Astrocyte (in vitro differentiated cells and primary cell): ENCODE results near the gene ACSF2. TPM values are rescaled to one million over a fixed set of nuclear protein-coding genes. Genes with fewer than 3 reads are reported as not detected.

ENCODE experiments used
- DNase-seq: peaks from one replicate; pipeline ENCODE4 v3.0.0-alpha.2; 2010; ENCODE audit warnings: low read depth
- FAIRE-seq: peaks from 2 replicates; lab custom pipeline; 2011; peaks lifted over from hg19 to GRCh38; lab: Jason Lieb, UNC
- H2AFZ ChIP-seq: 2 replicates; pipeline ENCODE4 v1.6.0; 2012; ENCODE audit warnings: low read depth, low read length, inconsistent platforms
- H3K27ac ChIP-seq: 2 replicates; pipeline ENCODE4 v1.5.1; 2011; ENCODE audit warnings: low read depth, low read length, inconsistent platforms
- H3K27me3 ChIP-seq: 2 replicates; pipeline ENCODE4 v1.6.0; 2011; ENCODE audit warnings: low read length, inconsistent platforms; ENCODE audit not compliant: insufficient read depth
- H3K36me3 ChIP-seq: 2 replicates; pipeline ENCODE4 v1.5.1; 2011; ENCODE audit warnings: low read length, inconsistent platforms; ENCODE audit not compliant: insufficient read depth
- H3K4me1 ChIP-seq: 2 replicates; pipeline ENCODE4 v1.5.1; 2011; ENCODE audit warnings: low read length, inconsistent platforms; ENCODE audit not compliant: insufficient read depth
- H3K4me2 ChIP-seq: 2 replicates; pipeline ENCODE4 v1.6.0; 2012; ENCODE audit warnings: low read length, inconsistent platforms
- H3K4me3 ChIP-seq: 2 replicates; pipeline ENCODE4 v1.5.1; 2011; ENCODE audit warnings: low read depth, mild to moderate bottlenecking, low read length, inconsistent platforms; ENCODE audit not compliant: insufficient read depth
- H3K79me2 ChIP-seq: 2 replicates; pipeline ENCODE4 v1.6.0; 2012; ENCODE audit warnings: mild to moderate bottlenecking, low read length, inconsistent platforms; ENCODE audit not compliant: insufficient read depth
- H3K9ac ChIP-seq: 2 replicates; pipeline ENCODE4 v1.6.0; 2012; ENCODE audit warnings: mild to moderate bottlenecking, low read length, inconsistent platforms
- H3K9me3 ChIP-seq: 2 replicates; pipeline ENCODE4 v1.5.1; 2012; ENCODE audit warnings: low read depth, mild to moderate bottlenecking, low read length, inconsistent platforms; ENCODE audit not compliant: insufficient read depth
- H4K20me1 ChIP-seq: 2 replicates; pipeline ENCODE4 v1.6.0; 2012; ENCODE audit warnings: low read length, inconsistent platforms; ENCODE audit not compliant: insufficient read depth
- H3K27ac Mint-ChIP-seq: one replicate; pipeline ENCODE4 v1.8.0; 2021; ENCODE audit warnings: mild to moderate bottlenecking, mixed read lengths; ENCODE audit not compliant: unreplicated experiment
- H3K27me3 Mint-ChIP-seq: one replicate; pipeline ENCODE4 v1.8.0; 2021; ENCODE audit warnings: low read depth, mixed read lengths; ENCODE audit not compliant: unreplicated experiment
- H3K36me3 Mint-ChIP-seq: one replicate; pipeline ENCODE4 v1.8.0; 2021; ENCODE audit warnings: low read depth, mixed read lengths; ENCODE audit not compliant: unreplicated experiment
- H3K4me1 Mint-ChIP-seq: one replicate; pipeline ENCODE4 v1.8.0; 2021; ENCODE audit warnings: low read depth, mixed read lengths; ENCODE audit not compliant: unreplicated experiment
- H3K4me3 Mint-ChIP-seq: one replicate; pipeline ENCODE4 v1.8.0; 2021; ENCODE audit warnings: mild to moderate bottlenecking, moderate library complexity, mixed read lengths; ENCODE audit not compliant: unreplicated experiment
- H3K9me3 Mint-ChIP-seq: one replicate; pipeline ENCODE4 v1.8.0; 2021; ENCODE audit warnings: mild to moderate bottlenecking, mixed read lengths; ENCODE audit not compliant: unreplicated experiment
- EZH2 ChIP-seq: IDR thresholded peaks from 2 replicates; pipeline ENCODE4 v1.6.1; 2012; ENCODE audit warnings: mild to moderate bottlenecking, low read length, inconsistent platforms; ENCODE audit not compliant: insufficient read depth
- total RNA-seq: library from RNA; stranded (reverse); gene quantifications from 2 replicates; pipeline ENCODE4 v1.2.1, GENCODE V29; 2021
- TF ChIP-seq, protein P1 (sequence below): IDR thresholded peaks from 2 replicates; pipeline ENCODE4 v1.5.1; 2011; ENCODE audit warnings: low read depth, mild to moderate bottlenecking, inconsistent platforms, low read length, moderate library complexity; ENCODE audit not compliant: insufficient read depth

ACSF2 gene
- total RNA-seq, 1 donor from 2014 or later: 28.3 TPM

- DNase-seq: no peak
- peaks cover 6% of the 10 kb centered on the region for H3K27me3 Mint-ChIP-seq
- H3K9me3 ChIP-seq: no peaks in the 10 kb centered on the region
- H3K27ac Mint-ChIP-seq: no peak overlapping the region
- H3K4me1 ChIP-seq: no peaks in the 10 kb centered on the region
- no peaks in the 10 kb centered on the region for H3K27me3 ChIP-seq
- H4K20me1 ChIP-seq: no peaks in the 10 kb centered on the region
- H3K27ac ChIP-seq: no peak overlapping the region
- TF ChIP-seq, protein P1, sequence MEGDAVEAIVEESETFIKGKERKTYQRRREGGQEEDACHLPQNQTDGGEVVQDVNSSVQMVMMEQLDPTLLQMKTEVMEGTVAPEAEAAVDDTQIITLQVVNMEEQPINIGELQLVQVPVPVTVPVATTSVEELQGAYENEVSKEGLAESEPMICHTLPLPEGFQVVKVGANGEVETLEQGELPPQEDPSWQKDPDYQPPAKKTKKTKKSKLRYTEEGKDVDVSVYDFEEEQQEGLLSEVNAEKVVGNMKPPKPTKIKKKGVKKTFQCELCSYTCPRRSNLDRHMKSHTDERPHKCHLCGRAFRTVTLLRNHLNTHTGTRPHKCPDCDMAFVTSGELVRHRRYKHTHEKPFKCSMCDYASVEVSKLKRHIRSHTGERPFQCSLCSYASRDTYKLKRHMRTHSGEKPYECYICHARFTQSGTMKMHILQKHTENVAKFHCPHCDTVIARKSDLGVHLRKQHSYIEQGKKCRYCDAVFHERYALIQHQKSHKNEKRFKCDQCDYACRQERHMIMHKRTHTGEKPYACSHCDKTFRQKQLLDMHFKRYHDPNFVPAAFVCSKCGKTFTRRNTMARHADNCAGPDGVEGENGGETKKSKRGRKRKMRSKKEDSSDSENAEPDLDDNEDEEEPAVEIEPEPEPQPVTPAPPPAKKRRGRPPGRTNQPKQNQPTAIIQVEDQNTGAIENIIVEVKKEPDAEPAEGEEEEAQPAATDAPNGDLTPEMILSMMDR: no peak
- no peak for TF ChIP-seq EZH2
- H3K36me3 Mint-ChIP-seq: no peaks in the 10 kb centered on the region
- H3K4me3 Mint-ChIP-seq: no peak overlapping the region
- H3K4me2 ChIP-seq: no peak overlapping the region
- H2AFZ ChIP-seq: no peak overlapping the region
- peaks cover 19% of the 10 kb centered on the region for H3K4me1 Mint-ChIP-seq
- H3K9me3 Mint-ChIP-seq: no peaks in the 10 kb centered on the region
- no peak overlapping the region for H3K4me3 ChIP-seq
- no peak for FAIRE-seq
- H3K36me3 ChIP-seq: no peaks in the 10 kb centered on the region
- H3K79me2 ChIP-seq: no peaks in the 10 kb centered on the region
- H3K9ac ChIP-seq: no peak overlapping the region
Observed at GRCh38 chr17:50514388-50514787, 88.4 kb downstream of the ACSF2 start.

- Histone ChIP-seq H4K20me1 (no peaks in the 10 kb centered on the region), H3K4me3 (no peak overlapping the region), H3K36me3 (no peaks in the 10 kb centered on the region), H3K4me2 (no peak overlapping the region), H2AFZ (peak overlapping the region; percentile 24), H3K4me1 (no peaks in the 10 kb centered on the region), H3K9ac (no peak overlapping the region), H3K79me2 (no peaks in the 10 kb centered on the region), H3K9me3 (no peaks in the 10 kb centered on the region), H3K27me3 (no peaks in the 10 kb centered on the region), H3K27ac (no peak overlapping the region)
- TF ChIP-seq, protein P1: no peak
- TF ChIP-seq EZH2: no peak
- no peak for FAIRE-seq
- peak overlapping the region; percentile 36 for H3K27ac Mint-ChIP-seq
- peak; percentile 12 for DNase-seq
- H3K36me3 Mint-ChIP-seq: no peaks in the 10 kb centered on the region
- H3K9me3 Mint-ChIP-seq: no peaks in the 10 kb centered on the region
- peaks cover 6% of the 10 kb centered on the region for H3K27me3 Mint-ChIP-seq
- peaks cover 19% of the 10 kb centered on the region for H3K4me1 Mint-ChIP-seq
- H3K4me3 Mint-ChIP-seq: no peak overlapping the region
Observed at GRCh38 chr17:50514936-50515702, 89.1 kb downstream of the ACSF2 start.

GRCh38 chr17:50517011-50517410 lies 91.0 kb downstream of the ACSF2 start:
- no peaks in the 10 kb centered on the region for H4K20me1 ChIP-seq
- FAIRE-seq (no peak), DNase-seq (no peak)
- H3K4me1 ChIP-seq: no peaks in the 10 kb centered on the region
- TF ChIP-seq, protein P1: no peak
- no peak for TF ChIP-seq EZH2
- H3K4me3 ChIP-seq: no peak overlapping the region
- Mint-ChIP-seq H3K27me3 (peaks cover 12% of the 10 kb centered on the region), H3K9me3 (no peaks in the 10 kb centered on the region), H3K4me1 (peaks cover 12% of the 10 kb centered on the region), H3K36me3 (no peaks in the 10 kb centered on the region), H3K27ac (no peak overlapping the region), H3K4me3 (no peak overlapping the region)
- H3K27ac ChIP-seq: no peak overlapping the region
- no peak overlapping the region for H3K4me2 ChIP-seq
- no peaks in the 10 kb centered on the region for H3K9me3 ChIP-seq
- no peaks in the 10 kb centered on the region for H3K79me2 ChIP-seq
- no peak overlapping the region for H3K9ac ChIP-seq
- no peaks in the 10 kb centered on the region for H3K27me3 ChIP-seq
- H3K36me3 ChIP-seq: no peaks in the 10 kb centered on the region
- no peak overlapping the region for H2AFZ ChIP-seq
